ENCODE data around the gene PDLIM5. TPM values are rescaled to one million over a fixed set of nuclear protein-coding genes. Genes with fewer than 3 reads are reported as not detected.

PDLIM5 gene
- total RNA-seq, 1 experiment from 2014 or later = 58.0 TPM

DNA sequence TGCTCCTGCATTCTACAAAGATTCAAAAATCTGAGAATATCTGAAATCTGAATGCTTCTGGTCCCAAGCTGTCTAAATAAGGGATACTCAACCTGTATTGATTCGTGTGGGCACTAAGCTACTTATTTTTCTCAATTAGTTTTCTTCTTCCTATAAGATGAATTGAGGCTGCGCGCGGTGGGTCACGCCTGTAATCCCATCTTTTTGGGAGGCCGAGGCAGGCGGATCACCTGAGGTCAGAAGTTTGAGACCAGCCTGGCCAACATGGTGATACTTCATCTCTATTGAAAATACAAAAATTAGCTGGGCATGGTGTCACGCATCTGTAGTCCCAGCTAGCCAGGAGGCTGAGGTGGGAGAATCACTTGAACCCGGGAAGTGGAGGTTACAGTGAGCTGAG lies 122.3 kb downstream of the PDLIM5 start:
- H4K5ac ChIP-seq (ENCODE audit: insufficient read length, low read depth, low read length) = no peak overlapping the region
- H2BK120ac ChIP-seq (ENCODE audit: low read depth, low read length, poor library complexity, severe bottlenecking) = no peak overlapping the region
- H3K4me2 ChIP-seq (ENCODE audit: insufficient read depth, insufficient read length, low read length) = no peak overlapping the region
- H4K8ac ChIP-seq (replicated peaks; ENCODE audit: insufficient read length, low read depth, low read length) = no peak overlapping the region
- H3K9me3 Mint-ChIP-seq = no peaks in the 10 kb centered on the region
- H3K23me2 ChIP-seq (ENCODE audit: insufficient read length, low read depth, low read length, poor library complexity, severe bottlenecking) = no peaks in the 10 kb centered on the region
- H3K27me3 ChIP-seq (ENCODE audit: insufficient read depth, low read length) = no peaks in the 10 kb centered on the region
- WGBS (ENCODE audit: extremely low coverage, insufficient read length, low lambda C conversion rate) = no CpG with 5 or more reads among the region's 9 CpGs
- H2BK15ac ChIP-seq (ENCODE audit: low read depth, low read length) = no peak overlapping the region
- H2BK20ac ChIP-seq (ENCODE audit: low read depth, low read length, poor library complexity, severe bottlenecking) = no peak overlapping the region
- H3K27ac Mint-ChIP-seq = no peak overlapping the region
- no peak overlapping the region for H3K56ac ChIP-seq (ENCODE audit: insufficient read length, low read depth, low read length)
- no peak for DNase-seq
- H2BK5ac ChIP-seq (ENCODE audit: insufficient read length, low read length) = no peak overlapping the region
- no peak overlapping the region for H3K4ac ChIP-seq (ENCODE audit: low read depth, low read length)
- no peaks in the 10 kb centered on the region for H3K27me3 Mint-ChIP-seq (ENCODE audit: low read depth)
- no peak overlapping the region for H2AFZ ChIP-seq (ENCODE audit: low read length)
- no peak overlapping the region for H3K4me3 Mint-ChIP-seq
- no peaks in the 10 kb centered on the region for H3K9me3 ChIP-seq (ENCODE audit: control insufficient read depth, low read depth, low read length)
- H3K79me2 ChIP-seq (ENCODE audit: insufficient read depth, low read length) = no peaks in the 10 kb centered on the region
- no peaks in the 10 kb centered on the region for H3K79me1 ChIP-seq (ENCODE audit: insufficient read depth, low read depth, low read length, poor library complexity, severe bottlenecking)
- no peak overlapping the region for H2AK5ac ChIP-seq (ENCODE audit: insufficient read length, low read length)
- TF ChIP-seq, protein P1, sequence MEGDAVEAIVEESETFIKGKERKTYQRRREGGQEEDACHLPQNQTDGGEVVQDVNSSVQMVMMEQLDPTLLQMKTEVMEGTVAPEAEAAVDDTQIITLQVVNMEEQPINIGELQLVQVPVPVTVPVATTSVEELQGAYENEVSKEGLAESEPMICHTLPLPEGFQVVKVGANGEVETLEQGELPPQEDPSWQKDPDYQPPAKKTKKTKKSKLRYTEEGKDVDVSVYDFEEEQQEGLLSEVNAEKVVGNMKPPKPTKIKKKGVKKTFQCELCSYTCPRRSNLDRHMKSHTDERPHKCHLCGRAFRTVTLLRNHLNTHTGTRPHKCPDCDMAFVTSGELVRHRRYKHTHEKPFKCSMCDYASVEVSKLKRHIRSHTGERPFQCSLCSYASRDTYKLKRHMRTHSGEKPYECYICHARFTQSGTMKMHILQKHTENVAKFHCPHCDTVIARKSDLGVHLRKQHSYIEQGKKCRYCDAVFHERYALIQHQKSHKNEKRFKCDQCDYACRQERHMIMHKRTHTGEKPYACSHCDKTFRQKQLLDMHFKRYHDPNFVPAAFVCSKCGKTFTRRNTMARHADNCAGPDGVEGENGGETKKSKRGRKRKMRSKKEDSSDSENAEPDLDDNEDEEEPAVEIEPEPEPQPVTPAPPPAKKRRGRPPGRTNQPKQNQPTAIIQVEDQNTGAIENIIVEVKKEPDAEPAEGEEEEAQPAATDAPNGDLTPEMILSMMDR (conservative IDR thresholded peaks at IDR 0.05) = no peak
- no peaks in the 10 kb centered on the region for H3K36me3 Mint-ChIP-seq (ENCODE audit: insufficient read depth in 1 of 3, low read depth in 3 of 3)
- no peak overlapping the region for H3K9ac ChIP-seq (ENCODE audit: extremely low read depth, insufficient read length, low read length)
- H3K27ac ChIP-seq (ENCODE audit: insufficient read length, low read depth, low read length) = no peak overlapping the region
- no peak overlapping the region for H3T11ph ChIP-seq (ENCODE audit: low read length)
- H2BK12ac ChIP-seq (ENCODE audit: insufficient read length, low read depth, low read length) = no peak overlapping the region
- no peak overlapping the region for H4K91ac ChIP-seq (ENCODE audit: insufficient read length, low read depth, low read length)
- no peaks in the 10 kb centered on the region for H3K4me1 ChIP-seq (ENCODE audit: insufficient read depth, low read length)
- no peaks in the 10 kb centered on the region for H4K20me1 ChIP-seq (ENCODE audit: control insufficient read depth, insufficient read depth, insufficient read length)
- no peak overlapping the region for H3K18ac ChIP-seq (ENCODE audit: insufficient read length, low read depth, low read length)
- no peak overlapping the region for H3K23ac ChIP-seq (ENCODE audit: insufficient read length, low read depth, low read length)
- H3K14ac ChIP-seq (ENCODE audit: insufficient read depth, low read length) = no peak overlapping the region
- H3K4me1 Mint-ChIP-seq = peaks cover 21 to 23% of the 10 kb centered on the region in 2 experiments

Measured in H9 (cell line).